H1 (cell line): ENCODE data around the gene TNNT3. TPM values are rescaled to one million over a fixed set of nuclear protein-coding genes. Genes with fewer than 3 reads are reported as not detected.

Source experiments
- CTCF ChIA-PET: fragments of 300-600 bp; sonication (Branson Sonifier 250); formaldehyde crosslinking; loops from one replicate; lab custom pipeline; 2021; ENCODE audit not compliant: partially characterized antibody; lab: Charles Lee
- POLR2A ChIA-PET: fragments of 300-600 bp; sonication (Branson Sonifier 250); formaldehyde crosslinking; loops from one replicate; lab custom pipeline; 2021; ENCODE audit warnings: inconsistent platforms; ENCODE audit not compliant: partially characterized antibody; lab: Charles Lee
- DNase-seq, 2 experiments: peaks; one replicate each; pipeline versions ENCODE4 v3.0.0 to v3.0.0-alpha.2; 2010 to 2022; ENCODE audit warnings: low spot score in 2 of 2, low read depth in 1 of 2, mixed read lengths in 1 of 2
- FAIRE-seq: peaks from 2 replicates; lab custom pipeline; 2011; peaks lifted over from hg19 to GRCh38; lab: Jason Lieb, UNC
- H2AFZ ChIP-seq: 2 replicates; pipeline ENCODE4 v1.8.1; 2012; ENCODE audit warnings: low read length, inconsistent platforms
- H2AK5ac ChIP-seq: 2 replicates; pipeline ENCODE4 v1.6.1; 2013; ENCODE audit warnings: low read depth, low read length
- H2BK120ac ChIP-seq: replicated peaks from 2 replicates; pipeline ENCODE3; 2013; ENCODE audit warnings: low read depth, low read length, inconsistent platforms
- H2BK12ac ChIP-seq: 2 replicates; pipeline ENCODE4 v1.6.1; 2013; ENCODE audit warnings: low read depth, low read length
- H2BK15ac ChIP-seq: 2 replicates; pipeline ENCODE4 v1.6.1; 2013; ENCODE audit warnings: low read length
- H2BK20ac ChIP-seq: 2 replicates; pipeline ENCODE4 v1.6.1; 2013; ENCODE audit warnings: low read length
- H2BK5ac ChIP-seq: 2 replicates; pipeline ENCODE4 v1.6.1; 2013; ENCODE audit warnings: low read depth, low read length
- H3K14ac ChIP-seq: 2 replicates; pipeline ENCODE4 v1.6.1; 2013; ENCODE audit warnings: inconsistent platforms; ENCODE audit not compliant: insufficient read length
- H3K18ac ChIP-seq: 2 replicates; pipeline ENCODE4 v1.6.1; 2013; ENCODE audit warnings: low read length; ENCODE audit errors: extremely low read depth
- H3K23ac ChIP-seq: 2 replicates; pipeline ENCODE4 v1.6.1; 2013; ENCODE audit warnings: inconsistent platforms; ENCODE audit not compliant: insufficient read length
- H3K23me2 ChIP-seq: 2 replicates; pipeline ENCODE4 v1.6.1; 2013; ENCODE audit warnings: low read depth, low read length
- H3K27ac ChIP-seq: 2 replicates; pipeline ENCODE4 v1.6.1; 2011; ENCODE audit warnings: low read depth, low read length, inconsistent platforms
- H3K27me3 ChIP-seq, 4 experiments: replicated peaks in 1 of 4; 1 replicate in 1 of 4; 2 replicates in 3 of 4; pipeline versions ENCODE4 v1.6.1 to v1.8.1; 2011 to 2013; ENCODE audit warnings: low read length in 3 of 4, mild to moderate bottlenecking in 3 of 4, inconsistent platforms in 2 of 4, mixed read lengths in 2 of 4, moderate library complexity in 1 of 4; ENCODE audit not compliant: control insufficient read depth in 3 of 4, insufficient read depth in 3 of 4; ENCODE audit errors: extremely low read depth in 1 of 4
- H3K36me3 ChIP-seq, 4 experiments: 2 replicates each; pipeline versions ENCODE4 v1.6.1 to v1.8.1; 2011 to 2013; ENCODE audit warnings: mild to moderate bottlenecking in 4 of 4, low read length in 3 of 4, moderate library complexity in 2 of 4, control low read depth in 1 of 4, inconsistent platforms in 1 of 4; ENCODE audit not compliant: insufficient read depth in 4 of 4, control insufficient read depth in 2 of 4
- H3K4ac ChIP-seq: replicated peaks from 2 replicates; pipeline ENCODE3; 2013; ENCODE audit warnings: low read length, low read depth, mixed read lengths, inconsistent platforms; ENCODE audit not compliant: insufficient read length
- H3K4me1 ChIP-seq, 4 experiments: replicated peaks in 1 of 4; 1 replicate in 1 of 4; 2 replicates in 3 of 4; pipeline versions ENCODE4 v1.6.1 to v1.8.1; 2011 to 2013; ENCODE audit warnings: low read length in 3 of 4, inconsistent platforms in 2 of 4, mixed read lengths in 1 of 4; ENCODE audit not compliant: insufficient read depth in 4 of 4, control insufficient read depth in 3 of 4
- H3K4me2 ChIP-seq, 2 experiments: 2 replicates each; pipeline versions ENCODE4 v1.6.1 to v1.8.1; 2011 to 2013; ENCODE audit warnings: low read depth in 2 of 2, low read length in 2 of 2, control low read depth in 1 of 2, inconsistent platforms in 1 of 2, mild to moderate bottlenecking in 1 of 2; ENCODE audit not compliant: insufficient read depth in 1 of 2
- H3K4me3 ChIP-seq, 4 experiments: fragments of 200-600, 300-600 bp in 1 of 4; sonication (generic), shearing (Covaris generic), sonication (Bioruptor Twin) in 1 of 4; 2 replicates each; pipeline versions ENCODE4 v1.5.1 to v1.8.1; 2011 to 2016; ENCODE audit warnings: low read length in 4 of 4, low read depth in 3 of 4, control low read depth in 2 of 4, inconsistent platforms in 2 of 4, mild to moderate bottlenecking in 2 of 4, mixed read lengths in 1 of 4, moderate library complexity in 1 of 4; ENCODE audit not compliant: insufficient read depth in 2 of 4; ENCODE audit errors: extremely low read depth in 1 of 4
- H3K56ac ChIP-seq: replicated peaks from 2 replicates; pipeline ENCODE3; 2013; ENCODE audit warnings: low read depth, mild to moderate bottlenecking, mixed read lengths, low read length, inconsistent platforms; ENCODE audit not compliant: insufficient read length
- H3K79me1 ChIP-seq: 2 replicates; pipeline ENCODE4 v1.6.1; 2013; ENCODE audit warnings: low read depth, low read length, control low read depth
- H3K79me2 ChIP-seq, 2 experiments: 2 replicates each; pipeline versions ENCODE4 v1.6.1 to v1.8.1; 2012 to 2013; ENCODE audit warnings: low read length in 2 of 2, mild to moderate bottlenecking in 2 of 2, inconsistent platforms in 1 of 2; ENCODE audit not compliant: insufficient read depth in 2 of 2, control insufficient read depth in 1 of 2
- H3K9ac ChIP-seq, 4 experiments: replicated peaks in 1 of 4; 1 replicate in 1 of 4; 2 replicates in 3 of 4; pipeline versions ENCODE4 v1.6.1 to v1.8.1; 2011 to 2013; ENCODE audit warnings: low read depth in 3 of 4, low read length in 3 of 4, control low read depth in 2 of 4, mild to moderate bottlenecking in 2 of 4, moderate library complexity in 2 of 4, inconsistent platforms in 1 of 4; ENCODE audit errors: extremely low read depth in 1 of 4
- H3K9me3 ChIP-seq, 2 experiments: 2 replicates each; pipeline versions ENCODE4 v1.6.1 to v1.8.1; 2012 to 2013; ENCODE audit warnings: mild to moderate bottlenecking in 2 of 2, moderate library complexity in 2 of 2, control low read depth in 1 of 2, inconsistent platforms in 1 of 2, low read depth in 1 of 2, low read length in 1 of 2, mixed read lengths in 1 of 2; ENCODE audit not compliant: insufficient read depth in 2 of 2
- H4K20me1 ChIP-seq, 2 experiments: replicated peaks in 1 of 2; 2 replicates each; pipeline versions ENCODE3 to v1.8.1; 2011 to 2013; ENCODE audit warnings: inconsistent platforms in 2 of 2, low read length in 2 of 2, mild to moderate bottlenecking in 1 of 2; ENCODE audit not compliant: insufficient read depth in 2 of 2, control insufficient read depth in 1 of 2
- H4K5ac ChIP-seq: 2 replicates; pipeline ENCODE4 v1.6.1; 2013; ENCODE audit warnings: low read length, low read depth, mixed read lengths, inconsistent platforms; ENCODE audit not compliant: insufficient read length
- H4K8ac ChIP-seq: 2 replicates; pipeline ENCODE4 v1.8.0; 2013; ENCODE audit warnings: mild to moderate bottlenecking, moderate library complexity, low read length, inconsistent platforms; ENCODE audit not compliant: insufficient read depth; ENCODE audit errors: extremely low read depth
- H4K91ac ChIP-seq: replicated peaks from 2 replicates; pipeline ENCODE3; 2013; ENCODE audit warnings: low read length, mixed read lengths, inconsistent platforms; ENCODE audit not compliant: insufficient read length
- CBX5 ChIP-seq: fragments of 300-800, 300-1000 bp; sonication (generic); IDR thresholded peaks from 2 replicates; pipeline ENCODE4 v1.7.1; 2016; ENCODE audit warnings: antibody characterized with exemption, low read length, low read depth
- CEBPB ChIP-seq: IDR thresholded peaks from 2 replicates; pipeline ENCODE4 v1.6.1; 2012; ENCODE audit warnings: low read depth, low read length
- HDAC2 ChIP-seq, 2 experiments: fragments of 300-600 bp in 1 of 2; sonication (generic) in 1 of 2; IDR thresholded peaks; 2 replicates each; pipeline ENCODE4 v1.6.1; 2011 to 2012; ENCODE audit warnings: low read depth in 2 of 2, low read length in 2 of 2, mild to moderate bottlenecking in 2 of 2, moderate library complexity in 2 of 2, borderline replicate concordance in 1 of 2, inconsistent platforms in 1 of 2
- HDAC6 ChIP-seq: IDR thresholded peaks from one replicate; pipeline ENCODE4 v1.7.1; 2012; ENCODE audit warnings: low read depth, mild to moderate bottlenecking, inconsistent platforms, low read length, moderate library complexity
- KDM1A ChIP-seq: fragments of 200-600, 300-600 bp; sonication (generic); IDR thresholded peaks from 2 replicates; pipeline ENCODE4 v1.7.1; 2016; ENCODE audit warnings: mild to moderate bottlenecking, low read length, borderline replicate concordance
- NANOG ChIP-seq: IDR thresholded peaks from 2 replicates; pipeline ENCODE4 v1.6.1; 2011; ENCODE audit warnings: low read length, low read depth, mild to moderate bottlenecking, inconsistent platforms; ENCODE audit not compliant: insufficient read depth, poor library complexity, severe bottlenecking
- PHF8 ChIP-seq: fragments of 200-600 bp; sonication (generic); conservative IDR thresholded peaks from 2 replicates; pipeline ENCODE4 v1.7.1; 2012; ENCODE audit warnings: low read depth, mild to moderate bottlenecking, inconsistent platforms, low read length, moderate library complexity
- POLR2AphosphoS5 ChIP-seq: IDR thresholded peaks from 2 replicates; pipeline ENCODE4 v1.6.1; 2011; ENCODE audit warnings: low read depth, low read length
- SIX5 ChIP-seq: IDR thresholded peaks from 2 replicates; pipeline ENCODE4 v1.6.1; 2011; ENCODE audit warnings: mild to moderate bottlenecking, low read depth, low read length
- TAF1 ChIP-seq: IDR thresholded peaks from 2 replicates; pipeline ENCODE4 v1.6.1; 2011; ENCODE audit warnings: mild to moderate bottlenecking, low read depth, low read length
- YY1 ChIP-seq: IDR thresholded peaks from 2 replicates; pipeline ENCODE4 v1.6.1; 2011; ENCODE audit warnings: low read depth, mild to moderate bottlenecking, low read length
- WGBS, 2 experiments: shearing (Covaris generic) in 1 of 2; methylation state at CpG; one replicate each; pipeline versions ENCODE4 v1.1.6 to v1.1.7; 2013 to 2015; ENCODE audit warnings: low lambda C conversion rate in 2 of 2, mixed read lengths in 2 of 2, inconsistent platforms in 1 of 2, low coverage in 1 of 2, missing lambda C conversion rate in 1 of 2; ENCODE audit not compliant: insufficient replicate concordance in 2 of 2, insufficient coverage in 1 of 2, insufficient read length in 1 of 2; ENCODE audit errors: extremely low coverage in 1 of 2, missing lambda C conversion rate in 1 of 2; 5-methylcytosine and 5-hydroxymethylcytosine counted together
- polyA plus RNA-seq, 7 experiments: library from polyadenylated mRNA; depleted of rRNA in 3 of 7; stranded (reverse) in 5 of 7; unstranded in 2 of 7; fragments of >200 nt in 5 of 7; fragments of 200-250 nt in 2 of 7; gene quantifications; 1 replicate in 5 of 7; 2 replicates in 1 of 7; 4 replicates in 1 of 7; pipeline versions ENCODE4 v1.2.1 to v1.2.3, GENCODE V29; 2011 to 2013; ENCODE audit warnings: missing spikeins in 2 of 7, mixed read lengths in 2 of 7
- total RNA-seq: library from RNA; stranded (reverse); fragmentation: NEBNext Ultra II Directional; extraction: Animal tissue kit (Norgen Biotek cat#: 25700); gene quantifications from 2 replicates; pipeline ENCODE4 v1.2.1, GENCODE V29; 2021

TNNT3 gene
- total and polyA plus RNA-seq, 2 of the 8 experiments (the other 6 are each of a cell fraction or from before 2014, with no cell fraction given): not detected

- no peak overlapping the region for H2AFZ ChIP-seq
- ChIA-PET POLR2A (interaction anchor here (0.6 kb wide), 1 partner anchor 210 kb away, joined by 3 read pairs; no protein-coding TSS in a partner anchor), CTCF (interaction anchor here (0.6 to 3.1 kb wide), 12 partner anchors 13 to 239 kb away, joined by 3 to 16 read pairs (median 6); partner anchors contain the start of gene TNNT3)
- H3K4me2 ChIP-seq: no peak overlapping the region
- no peak overlapping the region for H4K91ac ChIP-seq
- 0 out of 2 replicates have a peak overlapping the region, but pooled peaks have one; percentile 17 for H2BK12ac ChIP-seq
- H3K79me1 ChIP-seq: no peaks in the 10 kb centered on the region
- H4K20me1 ChIP-seq: no peaks in the 10 kb centered on the region
- no peak overlapping the region for H3K27ac ChIP-seq
- no peak overlapping the region for H2BK20ac ChIP-seq
- no peaks in the 10 kb centered on the region for H3K27me3 ChIP-seq
- no peak for DNase-seq
- no peak for FAIRE-seq
- no peak overlapping the region for H3K4ac ChIP-seq
- H2BK15ac ChIP-seq: no peak overlapping the region
- H3K56ac ChIP-seq: no peak overlapping the region
- no peak overlapping the region for H3K9ac ChIP-seq
- H3K14ac ChIP-seq: no peak overlapping the region
- peaks cover 0 to 3% (median 0%) of the 10 kb centered on the region in 4 experiments; a peak in 1 of 7 replicates for H3K4me1 ChIP-seq
- H3K18ac ChIP-seq: no peak overlapping the region
- H4K8ac ChIP-seq: no peak overlapping the region
- 84% methylated on average over 15 of the region's 18 CpGs; no CpG with 5 or more reads in 1 of the 2 experiments for WGBS, 2 experiments
- H2BK5ac ChIP-seq: no peak overlapping the region
- H3K4me3 ChIP-seq: no peak overlapping the region
- H2AK5ac ChIP-seq: no peak overlapping the region
- no peak overlapping the region for H4K5ac ChIP-seq
- H3K79me2 ChIP-seq: no peaks in the 10 kb centered on the region
- H3K36me3 ChIP-seq: no peaks in the 10 kb centered on the region
- no peak overlapping the region for H3K23ac ChIP-seq
- no peak overlapping the region for H2BK120ac ChIP-seq
- H3K23me2 ChIP-seq: peaks cover 4% of the 10 kb centered on the region; the same call in 1 of the 2 replicates
- no peaks in the 10 kb centered on the region for H3K9me3 ChIP-seq
- TF ChIP-seq POLR2AphosphoS5 (no peak), NANOG (no peak), TAF1 (no peak), HDAC6 (no peak), CEBPB (no peak), SIX5 (no peak), KDM1A (no peak), CBX5 (no peak), HDAC2 (IDR thresholded peaks at IDR 0.05; ENCODE audit: borderline replicate concordance in 1 of 2, low read depth in 2 of 2, low read length in 2 of 2) (no peak), YY1 (no peak), PHF8 (no peak)
Observed at GRCh38 chr11:1933416-1934334, 14.2 kb downstream of the TNNT3 start.
